Measurements from ENCODE around the gene LMLN. TPM values are rescaled to one million over a fixed set of nuclear protein-coding genes. Genes with fewer than 3 reads are reported as not detected.

LMLN gene
- total and polyA plus RNA-seq, 2 of the 13 experiments (the other 11 are each of a cell fraction or from before 2014, with no cell fraction given), result 1.2 to 1.8 TPM

DNA sequence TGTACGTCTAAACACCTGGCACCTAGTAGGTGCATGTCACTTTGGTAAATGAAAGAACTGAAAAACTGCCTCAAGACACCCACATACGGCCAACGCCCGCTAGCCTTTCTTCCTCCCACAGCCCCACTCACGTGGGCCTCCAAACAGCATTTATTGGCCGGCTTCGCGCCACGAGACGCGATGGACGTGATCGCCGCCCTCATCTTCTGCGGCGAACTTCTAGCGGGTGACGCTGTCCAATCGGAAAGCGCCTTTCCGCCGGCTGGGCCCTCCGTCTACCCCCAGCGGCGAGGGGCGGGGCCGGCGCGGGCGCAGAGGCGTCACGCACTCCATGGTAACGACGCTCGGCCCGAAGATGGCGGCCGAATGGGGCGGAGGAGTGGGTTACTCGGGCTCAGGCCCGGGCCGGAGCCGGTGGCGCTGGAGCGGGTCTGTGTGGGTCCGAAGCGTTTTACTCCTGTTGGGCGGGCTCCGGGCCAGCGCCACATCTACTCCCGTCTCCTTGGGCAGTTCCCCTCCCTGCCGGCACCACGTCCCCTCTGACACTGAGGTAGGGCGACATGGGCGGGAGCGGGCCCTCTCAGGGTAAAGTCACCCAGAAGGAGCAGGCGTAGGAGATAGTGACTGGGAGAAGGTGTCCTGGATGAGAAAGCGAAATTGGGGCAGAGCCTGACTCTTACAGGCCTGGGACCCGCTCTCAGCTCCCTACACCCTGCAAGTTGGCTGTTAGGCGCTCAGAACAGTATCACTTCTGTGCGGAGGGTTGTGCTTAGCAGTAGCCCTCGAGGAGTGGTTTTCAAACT, at the start of gene LMLN (continued):
- TF ChIP-seq, protein P1, sequence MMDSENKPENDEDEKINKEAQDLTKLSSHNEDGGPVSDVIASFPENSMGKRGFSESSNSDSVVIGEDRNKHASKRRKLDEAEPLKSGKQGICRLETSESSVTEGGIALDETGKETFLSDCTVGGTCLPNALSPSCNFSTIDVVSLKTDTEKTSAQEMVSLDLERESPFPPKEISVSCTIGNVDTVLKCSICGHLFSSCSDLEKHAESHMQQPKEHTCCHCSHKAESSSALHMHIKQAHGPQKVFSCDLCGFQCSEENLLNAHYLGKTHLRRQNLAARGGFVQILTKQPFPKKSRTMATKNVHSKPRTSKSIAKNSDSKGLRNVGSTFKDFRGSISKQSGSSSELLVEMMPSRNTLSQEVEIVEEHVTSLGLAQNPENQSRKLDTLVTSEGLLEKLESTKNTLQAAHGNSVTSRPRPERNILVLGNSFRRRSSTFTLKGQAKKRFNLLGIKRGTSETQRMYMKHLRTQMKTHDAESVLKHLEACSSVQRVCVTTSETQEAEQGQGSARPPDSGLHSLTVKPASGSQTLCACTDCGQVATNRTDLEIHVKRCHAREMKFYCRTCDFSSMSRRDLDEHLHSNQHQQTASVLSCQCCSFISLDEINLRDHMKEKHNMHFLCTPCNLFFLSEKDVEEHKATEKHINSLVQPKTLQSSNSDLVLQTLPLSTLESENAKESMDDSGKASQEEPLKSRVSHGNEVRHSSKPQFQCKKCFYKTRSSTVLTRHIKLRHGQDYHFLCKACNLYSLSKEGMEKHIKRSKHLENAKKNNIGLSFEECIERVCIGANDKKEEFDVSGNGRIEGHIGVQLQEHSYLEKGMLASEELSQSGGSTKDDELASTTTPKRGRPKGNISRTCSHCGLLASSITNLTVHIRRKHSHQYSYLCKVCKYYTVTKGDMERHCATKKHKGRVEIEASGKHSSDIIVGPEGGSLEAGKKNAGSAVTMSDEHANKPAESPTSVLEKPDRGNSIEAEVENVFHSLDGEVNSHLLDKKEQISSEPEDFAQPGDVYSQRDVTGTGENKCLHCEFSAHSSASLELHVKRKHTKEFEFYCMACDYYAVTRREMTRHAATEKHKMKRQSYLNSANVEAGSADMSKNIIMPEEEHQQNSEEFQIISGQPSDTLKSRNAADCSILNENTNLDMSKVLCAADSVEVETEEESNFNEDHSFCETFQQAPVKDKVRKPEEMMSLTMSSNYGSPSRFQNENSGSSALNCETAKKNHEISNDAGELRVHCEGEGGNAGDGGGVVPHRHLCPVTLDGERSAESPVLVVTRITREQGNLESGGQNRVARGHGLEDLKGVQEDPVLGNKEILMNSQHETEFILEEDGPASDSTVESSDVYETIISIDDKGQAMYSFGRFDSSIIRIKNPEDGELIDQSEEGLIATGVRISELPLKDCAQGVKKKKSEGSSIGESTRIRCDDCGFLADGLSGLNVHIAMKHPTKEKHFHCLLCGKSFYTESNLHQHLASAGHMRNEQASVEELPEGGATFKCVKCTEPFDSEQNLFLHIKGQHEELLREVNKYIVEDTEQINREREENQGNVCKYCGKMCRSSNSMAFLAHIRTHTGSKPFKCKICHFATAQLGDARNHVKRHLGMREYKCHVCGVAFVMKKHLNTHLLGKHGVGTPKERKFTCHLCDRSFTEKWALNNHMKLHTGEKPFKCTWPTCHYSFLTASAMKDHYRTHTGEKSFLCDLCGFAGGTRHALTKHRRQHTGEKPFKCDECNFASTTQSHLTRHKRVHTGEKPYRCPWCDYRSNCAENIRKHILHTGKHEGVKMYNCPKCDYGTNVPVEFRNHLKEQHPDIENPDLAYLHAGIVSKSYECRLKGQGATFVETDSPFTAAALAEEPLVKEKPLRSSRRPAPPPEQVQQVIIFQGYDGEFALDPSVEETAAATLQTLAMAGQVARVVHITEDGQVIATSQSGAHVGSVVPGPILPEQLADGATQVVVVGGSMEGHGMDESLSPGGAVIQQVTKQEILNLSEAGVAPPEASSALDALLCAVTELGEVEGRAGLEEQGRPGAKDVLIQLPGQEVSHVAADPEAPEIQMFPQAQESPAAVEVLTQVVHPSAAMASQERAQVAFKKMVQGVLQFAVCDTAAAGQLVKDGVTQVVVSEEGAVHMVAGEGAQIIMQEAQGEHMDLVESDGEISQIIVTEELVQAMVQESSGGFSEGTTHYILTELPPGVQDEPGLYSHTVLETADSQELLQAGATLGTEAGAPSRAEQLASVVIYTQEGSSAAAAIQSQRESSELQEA (CRISPR knock-in tag; IDR thresholded peaks at IDR 0.05; ENCODE audit: not compliant biosample characterization), result peak; percentile 79
- TF ChIP-seq IRX3 (CRISPR knock-in tag; IDR thresholded peaks at IDR 0.05; ENCODE audit: borderline replicate concordance, low read depth) (0 out of 2 replicates have a peak, but pooled peaks have one; percentile 73), KLF13 (CRISPR knock-in tag; IDR thresholded peaks at IDR 0.05) (no peak), ZNF230 (CRISPR knock-in tag; IDR thresholded peaks at IDR 0.05) (peak; percentile 89; the same call in 1 of the 2 replicates), THYN1 (CRISPR knock-in tag; IDR thresholded peaks at IDR 0.05; ENCODE audit: borderline replicate concordance, low read depth) (no peak), ZBTB21 (CRISPR knock-in tag; IDR thresholded peaks at IDR 0.05) (0 out of 2 replicates have a peak, but pooled peaks have one; percentile 37), RFX1 (IDR thresholded peaks at IDR 0.05) (peak; percentile 84), BCL6 (CRISPR knock-in tag; IDR thresholded peaks at IDR 0.05) (peak; percentile 42), ZNF350 (CRISPR knock-in tag; IDR thresholded peaks at IDR 0.05; ENCODE audit: borderline replicate concordance, low read depth) (peak; percentile 82), ETV6 (CRISPR knock-in tag; conservative IDR thresholded peaks at IDR 0.05) (0 out of 2 replicates have a peak, but pooled peaks have one; percentile 65), REPIN1 (CRISPR knock-in tag; IDR thresholded peaks at IDR 0.05; ENCODE audit: borderline replicate concordance, low read depth) (peak; percentile 79), CBFB (CRISPR knock-in tag; IDR thresholded peaks at IDR 0.05) (peak; percentile 59; the same call in 1 of the 2 replicates), ZNF441 (CRISPR knock-in tag; IDR thresholded peaks at IDR 0.05; ENCODE audit: borderline replicate concordance) (0 out of 2 replicates have a peak, but pooled peaks have one; percentile 28), MAZ (IDR thresholded peaks at IDR 0.05; ENCODE audit: borderline replicate concordance, low read depth, low read length) (peak; percentile 71), MAZ (CRISPR knock-in tag; IDR thresholded peaks at IDR 0.05; ENCODE audit: low read depth) (peak; percentile 30; the same call in 1 of the 2 replicates)
- TF ChIP-seq, protein P2, sequence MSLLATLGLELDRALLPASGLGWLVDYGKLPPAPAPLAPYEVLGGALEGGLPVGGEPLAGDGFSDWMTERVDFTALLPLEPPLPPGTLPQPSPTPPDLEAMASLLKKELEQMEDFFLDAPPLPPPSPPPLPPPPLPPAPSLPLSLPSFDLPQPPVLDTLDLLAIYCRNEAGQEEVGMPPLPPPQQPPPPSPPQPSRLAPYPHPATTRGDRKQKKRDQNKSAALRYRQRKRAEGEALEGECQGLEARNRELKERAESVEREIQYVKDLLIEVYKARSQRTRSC (CRISPR knock-in tag; IDR thresholded peaks at IDR 0.05; ENCODE audit: low read depth), result no peak
- TF ChIP-seq, protein P3, sequence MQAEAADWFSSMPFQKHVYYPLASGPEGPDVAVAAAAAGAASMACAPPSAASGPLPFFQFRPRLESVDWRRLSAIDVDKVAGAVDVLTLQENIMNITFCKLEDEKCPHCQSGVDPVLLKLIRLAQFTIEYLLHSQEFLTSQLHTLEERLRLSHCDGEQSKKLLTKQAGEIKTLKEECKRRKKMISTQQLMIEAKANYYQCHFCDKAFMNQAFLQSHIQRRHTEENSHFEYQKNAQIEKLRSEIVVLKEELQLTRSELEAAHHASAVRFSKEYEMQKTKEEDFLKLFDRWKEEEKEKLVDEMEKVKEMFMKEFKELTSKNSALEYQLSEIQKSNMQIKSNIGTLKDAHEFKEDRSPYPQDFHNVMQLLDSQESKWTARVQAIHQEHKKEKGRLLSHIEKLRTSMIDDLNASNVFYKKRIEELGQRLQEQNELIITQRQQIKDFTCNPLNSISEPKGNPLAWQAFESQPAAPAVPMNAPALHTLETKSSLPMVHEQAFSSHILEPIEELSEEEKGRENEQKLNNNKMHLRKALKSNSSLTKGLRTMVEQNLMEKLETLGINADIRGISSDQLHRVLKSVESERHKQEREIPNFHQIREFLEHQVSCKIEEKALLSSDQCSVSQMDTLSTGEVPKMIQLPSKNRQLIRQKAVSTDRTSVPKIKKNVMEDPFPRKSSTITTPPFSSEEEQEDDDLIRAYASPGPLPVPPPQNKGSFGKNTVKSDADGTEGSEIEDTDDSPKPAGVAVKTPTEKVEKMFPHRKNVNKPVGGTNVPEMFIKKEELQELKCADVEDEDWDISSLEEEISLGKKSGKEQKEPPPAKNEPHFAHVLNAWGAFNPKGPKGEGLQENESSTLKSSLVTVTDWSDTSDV (CRISPR knock-in tag; IDR thresholded peaks at IDR 0.05), result peak; percentile 60; the same call in 1 of the 2 replicates

Data from HepG2 (cell line).